Measurements from ENCODE around the gene TTC9.
"Not testable (repeated sequence)": the region's sequence is repeated elsewhere in the genome, so short reads cannot be mapped to it uniquely, and the experiment has no call there.

TTC9 gene

DNA sequence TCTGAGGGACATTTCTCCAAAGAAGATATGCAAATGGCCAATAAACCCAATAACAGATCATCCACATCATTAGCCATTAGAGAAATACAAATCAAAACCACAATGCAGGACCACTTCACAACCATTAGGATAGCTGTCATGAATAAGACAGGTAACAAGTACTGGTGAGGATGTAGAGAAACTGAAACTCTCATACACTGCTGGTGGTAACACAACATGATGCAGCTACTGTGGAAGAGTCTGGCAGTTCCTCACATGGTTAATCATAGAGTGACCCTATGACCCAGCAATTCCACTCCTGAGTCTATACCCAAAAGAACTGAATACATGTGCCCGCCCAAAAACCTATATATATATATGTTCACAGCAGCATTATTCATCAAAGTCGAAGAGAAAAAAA lies 39.0 kb downstream of the TTC9 start:
- DNase-seq (ENCODE audit: low read depth): no peak

DNA sequence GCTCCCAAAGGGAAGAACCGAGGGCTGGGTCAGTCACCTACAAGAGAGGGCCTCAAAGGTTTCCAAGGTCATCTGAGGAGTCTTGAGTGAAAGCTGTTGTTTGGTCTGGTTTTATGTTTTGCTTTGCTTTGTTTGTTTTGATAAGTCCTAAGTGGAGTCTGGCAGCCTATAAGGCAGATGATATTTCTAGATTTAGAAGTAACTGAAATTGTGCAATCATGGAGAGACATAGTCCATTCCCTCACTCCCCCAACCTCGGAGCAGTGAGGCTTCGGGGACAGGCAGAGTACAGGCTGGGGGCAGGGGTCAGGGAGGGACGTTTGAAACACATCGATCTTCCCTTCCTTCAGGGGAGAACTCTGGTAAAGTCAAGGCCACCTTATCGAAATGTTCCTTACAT lies 42.3 kb downstream of the TTC9 start:
- no peak for DNase-seq (ENCODE audit: low read depth)

- no peak for DNase-seq (ENCODE audit: low read depth)
Measured at GRCh38 chr14:70685474-70686197, 43.9 kb downstream of the TTC9 start.

GRCh38 chr14:70692210-70692609 lies 50.5 kb downstream of the TTC9 start:
- DNase-seq (ENCODE audit: low read depth): no peak

DNA sequence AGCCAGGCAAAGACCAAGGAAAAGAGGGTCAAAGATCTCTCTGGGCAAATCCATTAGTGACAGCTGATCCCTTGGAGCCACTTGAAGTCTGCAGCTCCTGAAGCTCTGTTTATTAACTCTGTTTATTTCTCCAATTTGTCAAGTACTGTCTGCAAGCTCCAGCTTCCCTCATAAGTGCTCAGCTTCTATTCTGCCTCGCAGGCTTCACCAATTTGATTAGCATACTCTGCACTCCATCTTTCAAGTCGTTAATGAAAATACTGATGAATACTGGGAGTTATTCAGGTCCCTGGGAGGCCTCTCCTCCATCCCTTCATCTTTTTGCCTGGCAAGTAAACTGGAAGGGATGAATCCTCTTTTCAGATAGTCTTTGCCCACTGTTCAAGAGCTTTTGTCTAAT lies 54.3 kb downstream of the TTC9 start:
- DNase-seq (ENCODE audit: low read depth): no peak

DNA sequence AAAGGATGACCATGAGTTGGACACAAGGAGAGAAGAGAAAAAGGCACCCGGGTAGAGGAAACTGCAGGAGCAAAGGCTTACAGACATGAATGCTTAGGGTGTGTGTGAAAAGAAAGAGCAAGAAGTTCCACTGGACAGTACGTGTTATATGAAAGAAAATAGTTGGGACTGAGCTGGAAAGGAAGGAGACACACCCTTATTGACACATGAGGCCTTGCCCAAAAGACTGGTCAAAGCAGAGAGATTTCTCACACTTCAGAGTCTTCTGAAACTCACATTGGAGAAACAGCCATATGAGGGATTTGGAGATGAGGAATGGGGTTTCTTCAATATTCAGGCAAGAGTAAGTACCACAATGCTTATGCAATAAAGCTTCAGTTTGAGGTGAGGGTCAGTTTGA lies 56.0 kb downstream of the TTC9 start:
- DNase-seq (ENCODE audit: low read depth): no peak

GRCh38 chr14:70698288-70698687 lies 56.6 kb downstream of the TTC9 start:
- no peak for DNase-seq (ENCODE audit: low read depth)

GRCh38 chr14:70699646-70700045 lies 57.9 kb downstream of the TTC9 start:
- DNase-seq (ENCODE audit: low read depth): no peak

DNA sequence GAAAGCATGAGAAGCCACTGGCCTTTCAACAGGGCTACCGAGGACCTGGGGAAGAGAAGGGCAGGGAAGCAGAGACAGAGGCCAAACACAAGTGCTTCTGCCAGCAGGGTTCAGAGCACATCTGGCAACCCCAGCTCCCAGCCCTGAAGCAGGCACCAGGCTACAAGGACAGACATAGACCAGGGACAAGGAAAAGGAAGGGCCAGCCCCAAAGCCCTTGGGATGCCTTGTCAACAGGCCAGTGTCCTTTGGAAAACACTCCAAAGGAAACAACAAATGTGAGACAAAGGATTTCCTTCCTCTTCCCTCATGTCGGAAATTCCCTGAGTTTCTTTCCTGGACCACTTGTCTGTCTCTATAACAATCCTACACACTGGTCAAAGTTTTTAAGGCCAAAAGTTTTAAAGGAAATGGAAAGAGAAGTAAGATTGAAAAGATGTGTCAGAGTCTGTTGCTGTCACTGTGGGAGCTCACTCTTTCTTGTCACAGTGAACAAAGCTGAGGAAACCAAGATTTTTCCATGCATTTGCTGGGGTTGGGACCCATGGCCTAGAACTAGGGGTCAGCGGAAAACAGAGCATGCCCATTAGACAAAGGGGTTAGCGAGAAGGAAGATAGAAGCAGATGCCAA lies 59.4 kb downstream of the TTC9 start:
- DNase-seq (ENCODE audit: low read depth): no peak

GRCh38 chr14:70701610-70702009 lies 59.9 kb downstream of the TTC9 start:
- DNase-seq (ENCODE audit: low read depth): no peak

- no peak for DNase-seq (ENCODE audit: low read depth)
Measured at GRCh38 chr14:70702161-70702560, 60.4 kb downstream of the TTC9 start.

GRCh38 chr14:70703621-70704168 lies 62.0 kb downstream of the TTC9 start:
- DNase-seq (ENCODE audit: low read depth): not testable (repeated sequence)

GRCh38 chr14:70704960-70705359 lies 63.2 kb downstream of the TTC9 start:
- DNase-seq (ENCODE audit: low read depth): no peak

DNA sequence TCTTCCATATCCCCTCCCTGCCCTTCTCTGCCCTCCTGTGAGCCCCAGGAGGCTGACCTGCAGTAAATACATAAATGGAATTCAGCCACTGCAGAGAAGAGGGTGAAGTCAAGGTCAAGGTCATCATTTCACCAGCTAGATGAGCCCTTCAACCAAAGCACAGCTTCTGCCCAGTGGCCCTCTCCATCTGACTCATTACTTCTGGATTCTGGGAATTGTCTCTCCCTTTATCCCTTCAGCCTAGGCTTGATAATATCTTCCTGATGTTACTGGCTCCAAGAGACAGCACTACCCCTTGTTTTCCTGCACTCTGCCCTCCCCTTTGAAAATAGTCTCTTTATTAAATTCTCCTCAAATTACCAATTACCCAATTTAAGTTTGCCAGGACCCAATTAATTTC lies 64.5 kb downstream of the TTC9 start:
- DNase-seq (ENCODE audit: low read depth): no peak

DNA sequence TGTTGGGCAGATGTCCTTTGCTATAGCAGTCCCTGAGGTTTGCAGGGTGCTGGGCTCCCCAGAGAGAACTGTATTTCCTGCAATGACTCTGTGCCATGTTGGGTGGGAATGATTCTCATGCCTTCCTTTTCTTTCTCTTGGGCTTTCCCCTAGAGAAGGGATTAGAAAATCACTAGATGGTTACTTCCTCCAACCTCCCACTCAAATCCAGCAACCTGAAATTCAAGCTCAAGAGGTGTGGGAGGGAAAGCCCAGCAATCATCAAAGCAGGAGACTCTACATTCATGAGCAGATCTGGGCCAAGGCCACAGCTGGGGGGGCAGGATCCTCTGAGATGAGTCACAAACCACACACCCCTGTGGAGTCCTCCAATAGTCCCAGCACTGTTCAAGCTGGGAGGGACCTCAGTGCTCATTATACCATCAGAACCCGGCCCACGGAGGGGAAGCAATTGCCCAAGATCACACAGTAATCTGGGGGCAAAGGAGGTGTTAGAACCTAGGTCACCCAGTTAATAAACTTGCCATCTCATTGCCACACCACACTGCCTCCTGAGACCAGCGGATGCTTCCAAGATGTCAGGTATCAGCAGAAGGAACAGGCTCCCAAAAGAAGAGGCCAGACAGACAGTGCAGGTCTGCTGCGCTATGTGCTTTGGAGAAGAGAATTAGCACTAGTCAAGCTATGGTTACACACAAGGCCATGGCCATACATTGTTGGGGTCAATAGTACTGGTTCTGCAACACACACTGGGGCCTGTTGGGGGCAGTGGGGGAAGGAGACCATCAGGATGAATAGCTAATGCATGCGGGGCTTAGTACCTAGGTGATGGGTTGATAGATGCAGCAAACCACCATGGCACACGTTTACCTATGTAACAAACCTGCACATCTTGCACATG lies 65.7 kb downstream of the TTC9 start:
- no peak for DNase-seq (ENCODE audit: low read depth)

DNA sequence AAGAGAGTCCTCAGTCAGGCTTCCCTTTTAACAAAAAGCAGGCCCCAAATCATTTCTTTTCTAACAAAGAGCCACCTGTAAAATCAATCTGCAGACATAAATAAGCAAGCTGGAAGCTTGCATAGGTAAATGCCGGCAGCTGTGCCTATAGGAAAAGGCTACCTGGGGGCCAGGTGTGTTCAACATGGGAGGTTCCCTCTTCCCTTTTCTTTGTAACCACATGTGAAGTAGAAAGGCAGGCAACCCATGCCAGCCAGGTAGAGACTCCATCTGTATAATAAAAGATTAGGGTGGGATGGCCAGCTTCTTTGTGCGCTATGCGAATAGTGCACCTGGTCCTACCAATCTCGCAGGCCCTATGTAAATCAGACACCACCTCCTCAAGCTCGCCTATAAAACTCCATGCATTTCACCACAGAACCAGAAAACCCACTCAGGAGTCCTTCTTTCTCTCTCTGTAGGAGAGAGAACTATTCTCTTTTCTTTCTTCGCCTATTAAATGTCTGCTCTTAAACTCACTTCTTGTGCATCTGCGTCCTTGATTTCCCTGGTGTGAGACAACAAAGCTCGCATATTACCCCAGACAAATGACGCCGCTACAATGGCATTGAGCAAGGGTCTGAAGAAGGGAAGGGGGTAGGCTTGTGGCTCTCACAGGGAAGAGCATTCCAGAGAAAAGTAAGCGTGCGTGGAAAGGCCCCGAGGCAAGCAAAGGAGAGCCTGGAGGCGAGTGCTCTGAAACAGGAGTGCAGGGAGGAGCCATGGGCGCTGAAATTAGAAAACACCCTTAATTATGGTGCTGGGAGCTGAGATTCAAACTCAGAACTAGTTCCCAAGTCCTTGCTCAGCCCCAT lies 67.2 kb downstream of the TTC9 start:
- DNase-seq (ENCODE audit: low read depth): no peak

DNA sequence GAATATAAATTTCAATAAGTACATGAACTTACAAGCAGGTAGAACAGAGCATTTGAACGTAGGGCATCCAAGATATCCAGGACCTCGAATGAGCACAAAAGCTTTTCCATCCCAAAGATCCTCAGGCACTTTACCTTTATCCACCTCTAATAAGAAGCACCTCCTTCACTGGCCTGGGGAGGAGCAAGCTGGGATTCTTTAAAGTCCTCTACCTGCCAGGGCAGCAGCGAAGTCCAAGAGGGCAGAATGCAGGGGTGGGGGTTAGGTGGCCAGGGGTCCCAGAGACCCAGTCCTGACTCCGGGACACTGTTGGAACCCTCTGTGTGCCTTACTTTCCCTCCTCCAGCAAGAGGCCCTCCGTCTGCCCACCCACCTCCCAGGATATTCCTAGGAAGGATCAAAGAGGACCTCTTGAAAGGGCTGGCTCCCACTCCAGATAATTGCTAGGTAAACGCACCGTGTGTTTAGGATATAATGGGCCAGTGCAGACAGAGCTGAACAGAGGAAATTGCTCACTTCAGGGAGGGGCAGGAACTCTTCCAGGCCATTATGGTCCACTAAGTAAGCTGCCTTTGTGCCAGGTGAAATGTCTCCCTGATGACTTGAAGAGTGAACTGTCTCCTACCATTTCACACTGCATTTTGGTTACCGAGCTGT lies 68.1 kb downstream of the TTC9 start:
- DNase-seq (ENCODE audit: low read depth): no peak

DNA sequence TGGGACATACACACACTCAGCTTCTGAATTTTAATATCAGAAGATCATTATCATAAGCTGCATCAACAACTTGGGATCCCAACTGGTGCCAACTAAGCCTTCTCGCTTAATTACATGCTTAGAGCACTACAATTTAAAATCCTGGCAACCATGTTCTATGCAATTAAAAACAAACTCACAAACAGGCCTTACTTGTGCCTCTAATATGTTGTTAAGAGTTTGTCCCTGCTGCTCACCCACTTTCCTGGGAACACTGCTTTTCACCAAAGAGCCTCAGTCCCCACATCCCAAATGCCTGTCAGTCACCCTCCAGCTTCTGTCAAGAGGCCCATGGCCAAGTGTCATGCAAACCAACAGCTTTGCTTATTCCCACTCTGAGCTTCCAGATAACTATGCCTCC lies 69.7 kb downstream of the TTC9 start:
- no peak for DNase-seq (ENCODE audit: low read depth)

DNA sequence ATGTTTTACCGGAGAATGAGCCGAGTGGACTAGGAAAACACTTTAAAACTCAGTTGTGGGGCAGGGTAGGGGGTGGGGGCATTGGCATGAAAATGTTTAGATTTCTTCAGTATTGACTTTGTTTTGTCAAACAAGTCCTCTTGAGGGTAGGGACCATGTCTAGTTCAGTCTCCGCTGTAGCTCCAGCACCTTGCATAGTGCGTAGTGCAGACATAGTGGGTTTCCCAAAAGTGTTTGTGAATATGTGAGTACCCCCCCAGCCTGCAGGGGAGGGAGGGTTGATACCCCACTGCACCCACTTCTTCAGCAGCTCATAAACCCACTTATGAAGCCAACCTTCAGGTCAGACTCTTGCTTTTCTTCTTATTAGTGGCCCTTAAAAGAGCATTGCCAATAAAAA lies 71.4 kb downstream of the TTC9 start:
- no peak for DNase-seq (ENCODE audit: low read depth)

DNA sequence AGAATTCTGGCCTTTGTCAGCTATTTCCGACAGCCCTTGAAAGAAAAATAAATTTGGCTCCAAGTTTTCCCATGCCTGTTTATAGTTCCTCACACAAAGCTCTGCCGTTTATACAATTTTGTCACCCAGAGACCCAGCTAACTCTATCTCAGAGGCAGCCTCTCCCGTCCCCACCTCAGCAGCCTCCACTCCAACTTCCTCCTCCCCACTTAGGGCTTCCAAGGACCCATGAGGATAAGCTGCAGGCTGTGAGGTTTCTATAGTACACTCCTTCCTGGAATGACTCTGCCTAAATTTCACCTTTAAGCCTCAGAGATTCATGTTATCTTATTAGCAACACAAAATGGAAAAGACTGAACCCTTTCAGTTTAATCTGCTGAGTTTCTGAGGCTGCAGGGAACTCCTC lies 71.8 kb downstream of the TTC9 start:
- DNase-seq (ENCODE audit: low read depth): no peak

DNA sequence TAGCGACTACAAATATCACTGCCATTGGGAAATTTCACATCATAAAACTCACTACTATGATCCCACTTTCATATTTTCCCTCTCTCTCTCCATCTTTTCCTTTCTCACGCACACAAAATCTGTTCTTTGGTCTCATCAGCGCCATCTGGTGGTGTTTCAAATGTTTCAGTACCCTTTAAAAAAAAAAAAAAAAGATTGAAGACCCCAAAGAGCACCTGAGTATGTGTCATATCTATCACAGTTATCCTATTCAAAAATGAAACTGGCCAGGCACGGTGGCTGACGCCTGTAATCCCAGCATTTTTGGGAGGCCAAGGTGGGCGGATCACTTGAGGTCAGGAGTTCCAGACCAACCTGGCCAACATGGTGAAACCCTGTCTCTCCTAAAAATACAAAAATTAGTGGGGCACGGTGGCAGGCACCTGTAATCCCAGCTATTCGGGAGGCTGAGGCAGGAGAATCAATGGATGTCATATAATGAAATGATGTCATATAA lies 72.4 kb downstream of the TTC9 start:
- DNase-seq (ENCODE audit: low read depth): peak; percentile 50

Data from activated T-cell treated with anti-CD3 and anti-CD28 coated beads for 1 hour (primary cell).